SK-N-DZ (cell line): ENCODE measurements around the gene PALD1.
A peak's percentile ranks its signal among the peaks of the same experiment; 100 is the strongest.

Experiments used
- DNase-seq: peaks from one replicate; pipeline ENCODE4 v3.0.0-alpha.2; 2015; ENCODE audit warnings: low spot score

PALD1 gene

GRCh38 chr10:70504521-70505358, 26.2 kb downstream of the PALD1 start:
- DNase-seq, result no peak

GRCh38 chr10:70505908-70506307, 27.3 kb downstream of the PALD1 start:
- no peak for DNase-seq

DNA sequence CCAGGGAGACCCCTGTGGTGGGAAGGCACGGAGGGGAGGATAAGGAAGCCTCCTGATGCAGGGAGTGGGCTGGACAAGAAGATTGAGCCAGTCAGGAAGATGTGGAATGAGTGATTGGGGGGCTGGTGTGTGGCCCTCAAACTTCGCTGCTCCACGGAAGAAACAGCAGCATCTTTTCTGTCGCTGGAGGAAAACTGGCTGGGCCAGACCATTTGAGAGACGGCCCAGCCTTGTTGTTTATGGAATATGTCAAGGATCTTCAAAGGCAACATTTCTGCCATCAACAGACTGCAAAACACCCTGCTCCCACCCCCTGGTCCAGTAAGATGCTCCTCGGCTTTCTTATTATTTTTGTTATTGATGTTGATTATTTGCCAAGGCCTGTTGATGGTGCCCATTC, 29.4 kb downstream of the PALD1 start:
- no peak for DNase-seq

- no peak for DNase-seq
Measured at GRCh38 chr10:70508912-70509756, 30.6 kb downstream of the PALD1 start.

- DNase-seq, result no peak
Measured at GRCh38 chr10:70509757-70510147, 31.2 kb downstream of the PALD1 start.

DNA sequence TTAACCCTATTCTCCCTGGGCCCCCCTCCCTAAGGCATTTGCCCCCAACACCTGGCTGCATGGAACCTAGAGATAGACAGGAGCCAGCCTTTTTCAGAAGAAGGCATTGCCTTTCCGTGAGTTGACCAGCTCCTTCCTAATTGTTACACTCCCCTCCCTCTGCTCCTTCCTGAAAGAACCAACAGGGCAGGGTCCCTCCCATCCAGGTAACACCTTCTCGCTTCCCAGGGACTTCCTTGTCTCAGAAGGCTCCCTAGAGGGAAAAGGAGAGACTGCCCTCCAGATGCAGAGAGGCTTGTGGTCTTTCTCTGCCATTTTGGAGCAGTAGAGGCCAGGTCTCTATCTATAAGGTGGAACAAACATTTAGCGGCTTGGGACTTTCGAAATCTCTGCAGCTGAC, 31.9 kb downstream of the PALD1 start:
- DNase-seq, result no peak

- no peak for DNase-seq
Measured at GRCh38 chr10:70510904-70511303, 32.3 kb downstream of the PALD1 start.

DNA sequence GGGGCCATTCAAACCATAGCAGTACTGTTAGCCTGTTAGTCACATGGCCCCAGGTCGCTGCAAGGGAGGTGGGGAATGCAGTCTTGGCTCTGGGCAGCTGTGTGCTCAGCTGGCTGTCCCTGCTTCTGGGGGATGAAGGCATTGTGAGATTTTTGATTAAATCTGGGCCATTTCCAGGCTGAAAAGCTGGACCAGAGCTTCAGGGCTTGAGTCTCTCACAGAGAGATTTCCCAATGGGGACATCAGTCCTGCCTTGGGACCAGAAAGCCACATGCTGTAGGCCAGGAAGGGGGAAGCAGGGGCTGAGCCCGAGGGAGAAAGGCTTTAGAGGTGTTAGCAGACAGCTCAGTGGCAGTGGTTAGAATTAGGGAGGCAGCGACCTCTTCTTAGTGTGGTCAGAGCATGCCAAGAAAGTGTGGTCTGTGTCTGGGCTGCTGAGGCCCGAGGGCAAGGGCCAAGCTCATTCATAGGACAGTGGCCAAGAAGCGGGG, 33.6 kb downstream of the PALD1 start:
- no peak for DNase-seq

DNA sequence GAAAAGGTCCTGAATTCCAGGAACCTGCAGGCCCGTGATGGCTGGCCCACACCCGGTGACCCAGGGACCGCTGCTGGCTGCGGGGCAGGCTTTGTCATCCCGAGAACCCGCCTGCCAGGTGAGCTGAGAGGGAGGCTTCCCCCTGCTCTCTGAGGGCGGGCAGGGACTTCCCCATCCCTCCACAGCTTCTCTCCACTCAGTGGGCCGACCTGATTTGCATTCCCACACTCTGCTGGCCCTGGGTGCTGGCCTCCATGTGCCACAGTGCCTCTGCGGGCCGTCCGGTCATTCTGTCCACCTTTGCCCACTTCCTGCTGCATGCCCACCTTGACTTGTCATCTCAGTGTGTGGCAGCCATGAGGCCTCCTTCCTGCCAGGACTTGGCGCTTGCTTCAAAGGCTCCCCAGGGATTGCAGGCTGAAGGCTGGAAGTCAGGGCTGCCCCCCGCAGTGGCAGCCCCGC, 35.3 kb downstream of the PALD1 start:
- DNase-seq, result no peak

- no peak for DNase-seq
Measured at GRCh38 chr10:70514591-70514990, 36.0 kb downstream of the PALD1 start.

DNA sequence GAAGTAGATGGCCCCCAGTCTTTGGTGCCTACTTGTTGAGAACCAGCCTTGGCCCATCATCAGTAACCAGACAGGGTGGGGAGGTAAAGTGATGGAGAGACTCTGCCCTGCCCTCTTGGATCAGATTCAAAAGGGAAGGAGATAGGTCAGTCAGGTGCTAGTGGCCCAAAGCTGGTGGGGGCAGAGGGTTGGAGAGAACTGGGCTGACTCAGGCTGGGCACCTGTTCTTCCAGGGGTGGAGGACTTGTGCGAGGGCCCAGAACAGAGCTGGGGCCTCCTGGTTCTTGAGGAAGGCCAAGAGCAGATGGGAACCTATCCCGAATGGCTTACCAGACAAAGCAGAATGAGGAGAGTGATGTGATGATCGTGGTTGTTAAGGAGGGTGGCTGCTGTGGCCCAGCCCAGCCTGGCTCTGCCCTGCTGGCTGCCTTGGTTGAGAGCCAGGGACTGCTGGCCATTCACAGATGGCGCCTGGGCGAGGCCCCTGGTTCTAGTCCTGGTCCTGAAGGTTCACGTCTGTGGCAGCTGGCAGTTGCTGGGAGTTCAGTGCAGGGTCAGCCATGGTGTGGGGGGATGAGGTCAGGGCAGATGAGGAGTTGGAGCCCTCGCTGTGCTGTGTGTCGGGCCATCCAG, 36.6 kb downstream of the PALD1 start:
- no peak for DNase-seq

DNA sequence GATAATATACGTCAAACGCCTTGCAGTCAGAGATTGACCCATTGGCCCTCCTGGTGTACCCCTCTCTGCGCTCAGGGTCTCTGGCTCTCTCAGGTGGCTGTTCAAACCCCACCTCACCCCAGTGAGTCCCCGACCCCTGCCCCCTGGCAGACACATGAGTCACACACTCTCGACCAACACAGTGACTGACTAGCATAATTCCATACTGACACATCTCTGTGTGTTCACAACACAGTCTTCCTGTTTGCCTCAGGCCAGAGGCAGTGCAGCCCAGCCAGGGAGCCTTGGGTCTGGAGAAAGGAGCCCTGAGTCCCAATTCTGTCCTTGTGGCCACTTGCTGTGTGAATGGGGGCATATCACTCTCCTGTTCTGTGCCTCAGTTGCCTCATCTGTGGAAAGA, 40.1 kb downstream of the PALD1 start:
- DNase-seq, result no peak

DNA sequence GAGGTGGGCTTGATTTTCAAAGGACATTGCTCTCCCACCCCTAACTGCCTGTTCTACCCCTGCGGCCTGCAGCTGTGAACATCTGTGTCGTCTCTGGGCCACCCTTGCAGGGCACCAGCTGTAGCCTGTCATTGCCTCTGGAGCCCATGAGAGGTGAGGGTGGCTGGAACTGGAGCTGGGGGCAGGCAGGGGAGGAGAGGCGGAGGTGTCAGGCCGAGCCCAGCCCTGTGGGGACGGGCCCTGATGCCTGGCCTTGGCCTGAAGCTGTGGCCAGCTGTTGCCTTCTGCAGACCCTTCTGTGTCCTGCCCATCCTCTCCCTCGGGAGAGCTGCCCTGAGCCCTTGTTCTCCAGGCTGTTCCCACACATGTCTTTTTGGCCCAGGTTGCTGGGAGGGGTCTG, 44.5 kb downstream of the PALD1 start:
- no peak for DNase-seq

- DNase-seq, result no peak
Measured at GRCh38 chr10:70523549-70523948, 45.0 kb downstream of the PALD1 start.

- no peak for DNase-seq
Measured at GRCh38 chr10:70528314-70528713, 49.7 kb downstream of the PALD1 start.

DNA sequence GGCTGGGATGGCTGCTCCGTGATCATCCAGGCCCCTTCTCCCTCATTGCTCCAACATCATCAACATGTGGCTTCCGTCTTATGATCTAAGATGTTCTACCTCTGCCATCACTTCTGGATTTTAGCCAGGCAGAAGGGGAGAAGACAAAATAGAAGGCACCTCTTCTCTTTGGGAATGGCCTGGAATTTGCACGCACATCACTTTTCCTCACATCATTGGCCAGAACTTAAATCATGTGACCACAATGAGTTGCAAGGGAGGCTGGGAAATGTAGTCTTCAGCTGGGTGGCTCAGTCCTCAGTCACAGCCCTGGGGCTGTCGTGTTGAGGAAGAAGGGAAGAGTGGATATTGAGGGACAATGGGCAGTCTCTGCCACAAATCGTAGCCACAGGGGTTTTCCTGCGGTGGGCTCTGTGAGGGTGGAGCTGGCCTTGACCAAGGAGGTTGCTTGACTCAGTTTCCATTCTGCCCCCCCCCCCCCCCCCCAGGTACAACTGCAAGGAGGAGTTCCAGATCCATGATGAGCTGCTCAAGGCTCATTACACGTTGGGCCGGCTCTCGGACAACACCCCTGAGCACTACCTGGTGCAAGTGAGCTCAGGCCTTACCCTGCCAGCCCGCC, 50.3 kb downstream of the PALD1 start:
- DNase-seq, result peak; percentile 45

- no peak for DNase-seq
Measured at GRCh38 chr10:70529848-70530247, 51.3 kb downstream of the PALD1 start.

DNA sequence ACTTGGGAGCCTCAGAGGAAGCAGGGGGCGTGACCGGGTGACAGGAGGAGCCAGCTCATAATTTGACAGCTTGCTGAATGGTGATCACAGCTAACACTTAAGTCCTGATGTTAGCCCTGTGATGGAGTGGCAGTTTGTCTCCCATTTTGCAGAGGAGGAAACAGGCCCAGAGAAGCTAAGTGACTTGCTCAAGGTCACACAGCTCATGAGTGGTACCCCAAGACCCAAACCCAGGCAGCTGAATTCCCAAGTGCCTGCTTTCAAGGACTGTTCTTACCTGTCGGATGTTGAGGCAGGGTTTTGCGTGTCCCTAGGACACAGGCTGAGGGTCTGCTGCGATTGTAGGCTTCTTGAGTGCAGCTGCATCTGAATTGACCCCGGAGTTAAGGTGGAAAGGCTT, 51.7 kb downstream of the PALD1 start:
- DNase-seq, result no peak

GRCh38 chr10:70532554-70533188, 54.1 kb downstream of the PALD1 start:
- no peak for DNase-seq

DNA sequence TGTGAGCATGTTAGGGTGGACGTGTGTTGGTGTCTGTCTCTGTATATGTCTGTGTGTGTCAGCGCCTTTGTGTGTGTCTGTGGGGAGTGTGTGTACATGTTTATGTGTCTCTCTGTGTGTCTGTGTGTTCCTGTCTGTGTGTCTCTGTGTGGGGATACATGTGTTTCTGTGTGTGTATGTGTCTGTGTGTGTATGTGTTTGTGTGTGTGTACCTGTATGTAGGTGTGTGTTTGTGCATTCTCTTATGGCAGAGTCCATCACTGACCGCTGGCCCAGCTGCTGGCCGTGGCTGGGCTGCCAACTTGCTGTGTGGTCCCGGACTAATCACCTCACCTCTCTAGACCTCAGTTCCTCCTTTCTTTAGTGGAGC, 54.6 kb downstream of the PALD1 start:
- no peak for DNase-seq

- no peak for DNase-seq
Measured at GRCh38 chr10:70534281-70534680, 55.7 kb downstream of the PALD1 start.
